Stimulated activated naive CD8-positive, alpha-beta T cell treated with anti-CD3 and anti-CD28 coated beads, Interleukin-15, Interleukin-2, amounts not matched to agents 100 U/mL and 50 U/mL, for 24 hours (primary cell): Measurements from ENCODE around the gene CIART.
"Not testable (repeated sequence)": the region's sequence is repeated elsewhere in the genome, so short reads cannot be mapped to it uniquely, and the experiment has no call there.

Source experiments
- ATAC-seq: fragments of 150-1000 bp; cut with Tn5 transposase; one replicate; pipeline ENCODE4 v1.10.0; 2021
- DNase-seq: peaks from one replicate; pipeline ENCODE4 v3.0.0; 2021

Gene CIART, protein sequence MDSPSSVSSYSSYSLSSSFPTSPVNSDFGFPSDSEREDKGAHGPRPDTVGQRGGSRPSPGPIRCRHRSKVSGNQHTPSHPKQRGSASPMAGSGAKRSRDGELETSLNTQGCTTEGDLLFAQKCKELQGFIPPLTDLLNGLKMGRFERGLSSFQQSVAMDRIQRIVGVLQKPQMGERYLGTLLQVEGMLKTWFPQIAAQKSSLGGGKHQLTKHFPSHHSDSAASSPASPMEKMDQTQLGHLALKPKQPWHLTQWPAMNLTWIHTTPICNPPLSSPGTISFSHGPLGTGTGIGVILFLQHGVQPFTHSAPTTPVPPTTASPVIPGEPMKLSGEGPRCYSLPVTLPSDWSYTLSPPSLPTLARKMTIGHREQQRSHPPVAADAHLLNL

DNA sequence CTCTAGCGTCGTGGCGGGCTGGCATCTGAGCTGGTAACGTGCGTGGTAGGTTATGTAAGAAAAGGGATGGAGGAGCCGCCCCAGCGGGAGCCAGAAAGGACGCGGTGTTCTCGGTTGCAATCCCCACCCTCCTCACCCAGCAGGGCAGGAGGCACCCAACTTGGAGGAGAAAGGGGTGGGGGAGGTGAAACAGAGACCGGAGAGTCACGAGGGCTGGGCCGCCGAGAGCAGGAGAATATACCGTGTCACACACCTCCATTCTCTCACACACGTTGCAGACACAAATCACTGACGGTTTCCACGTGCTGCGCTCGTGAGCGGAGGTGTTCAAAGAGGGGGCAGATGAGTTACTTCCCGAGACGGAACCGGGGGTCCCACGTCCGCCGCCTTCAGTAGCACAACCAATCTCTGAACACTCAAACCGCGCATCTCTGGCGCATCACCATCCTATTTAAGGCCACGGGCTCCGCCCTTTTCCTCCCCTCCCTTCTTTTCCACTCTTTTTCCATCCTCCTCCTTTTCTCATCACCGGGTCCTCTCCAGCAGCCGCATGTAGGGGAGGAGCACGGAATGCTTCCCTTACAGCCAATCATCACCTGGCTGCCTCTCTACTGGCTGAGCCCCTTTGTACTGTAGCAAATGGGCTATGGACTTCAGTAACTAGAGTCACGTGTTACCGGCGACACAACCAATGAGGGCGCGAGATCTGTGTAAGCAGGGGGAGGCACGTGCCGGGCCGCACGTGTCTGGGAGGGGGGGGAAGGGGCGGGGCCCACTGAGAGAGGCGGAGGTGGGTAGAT lies at the start of gene CIART:
Gene CIART (plus strand): TSS at position 797 of the 800 bp plus-strand sequence. CDS start 714 bp downstream, outside the sequence.
- peak; percentile 96 for ATAC-seq

DNA sequence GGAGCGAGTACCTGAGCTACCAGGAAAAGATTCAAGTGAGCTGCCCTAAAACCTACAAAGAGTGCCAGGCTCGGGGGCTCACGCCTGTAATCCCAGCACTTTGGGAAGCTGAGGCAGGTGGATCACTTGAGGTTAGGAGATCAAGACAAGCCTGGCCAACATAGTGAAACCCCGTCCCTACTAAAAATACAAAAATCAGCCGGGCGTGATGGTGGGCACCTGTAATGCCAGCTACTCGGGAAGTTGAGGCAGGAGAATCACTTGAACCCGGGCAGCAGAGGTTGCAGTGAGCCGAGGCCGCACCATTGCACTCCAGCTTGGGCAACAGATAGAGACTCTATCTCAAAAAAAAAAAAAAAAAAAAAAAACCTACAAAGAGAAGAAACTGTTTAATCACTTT lies 49.4 kb upstream of the CIART start:
- not testable (repeated sequence) for ATAC-seq, DNase-seq

More for the DNA sequence above, at the start of gene CIART:
- peak; percentile 75 for DNase-seq

DNA sequence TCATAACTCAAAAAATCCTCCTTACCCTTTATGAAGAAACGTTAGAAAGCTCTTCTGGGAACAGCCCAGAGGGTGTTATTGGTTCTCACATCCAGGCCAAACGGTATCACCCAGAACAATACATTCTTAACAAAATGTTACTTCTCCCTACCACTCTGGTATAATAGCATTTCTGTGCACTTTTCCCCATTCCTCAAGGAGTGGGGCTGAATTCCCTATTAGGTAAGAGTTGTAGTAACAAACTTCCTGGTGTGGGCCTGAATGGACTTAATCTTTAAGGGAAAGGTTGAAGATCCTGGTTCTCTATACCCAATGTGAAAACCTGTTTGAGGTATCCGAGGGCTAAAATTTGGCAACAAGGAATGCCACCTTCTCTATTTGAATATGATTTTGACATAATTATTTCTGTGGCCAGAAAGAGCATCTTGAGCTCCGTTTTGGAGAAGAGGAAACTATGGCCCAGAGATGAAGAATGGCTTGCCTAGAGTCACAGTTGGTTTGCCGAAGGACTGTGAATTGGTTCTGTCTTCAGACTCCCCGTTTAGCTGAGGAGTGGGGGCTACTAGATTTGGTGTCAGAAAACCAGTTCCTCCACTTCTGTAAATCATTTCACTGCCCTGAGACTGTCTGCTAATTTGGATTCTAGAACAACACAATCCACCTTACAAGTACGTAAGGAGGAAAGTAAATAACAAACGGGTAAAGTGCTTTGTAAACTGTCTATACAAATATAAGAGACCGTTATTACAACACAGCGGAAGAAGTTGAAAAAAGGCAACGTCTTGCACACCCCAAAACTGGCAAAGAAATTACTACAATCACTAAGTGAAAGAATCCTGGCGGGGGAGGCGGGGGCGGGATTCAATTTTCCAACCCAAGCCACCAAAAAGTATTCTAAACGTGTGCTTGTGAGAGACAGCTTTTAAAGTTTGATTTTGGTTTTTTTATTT lies 48.7 kb upstream of the CIART start:
- ATAC-seq (no peak), DNase-seq (no peak)

DNA sequence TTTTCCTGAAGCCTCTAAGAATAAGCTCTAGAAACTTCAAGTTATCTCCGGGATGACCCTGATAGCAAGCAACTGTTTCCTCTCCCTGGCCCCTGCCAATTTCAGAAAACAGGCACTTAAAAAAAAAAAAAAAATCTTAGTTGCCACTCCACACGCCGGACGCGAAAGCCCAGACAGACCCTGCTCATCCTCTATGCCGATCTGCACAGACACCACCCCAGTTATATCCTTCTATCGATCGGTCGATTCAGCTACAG lies 48.1 kb upstream of the CIART start:
- DNase-seq = no peak
- no peak for ATAC-seq

DNA sequence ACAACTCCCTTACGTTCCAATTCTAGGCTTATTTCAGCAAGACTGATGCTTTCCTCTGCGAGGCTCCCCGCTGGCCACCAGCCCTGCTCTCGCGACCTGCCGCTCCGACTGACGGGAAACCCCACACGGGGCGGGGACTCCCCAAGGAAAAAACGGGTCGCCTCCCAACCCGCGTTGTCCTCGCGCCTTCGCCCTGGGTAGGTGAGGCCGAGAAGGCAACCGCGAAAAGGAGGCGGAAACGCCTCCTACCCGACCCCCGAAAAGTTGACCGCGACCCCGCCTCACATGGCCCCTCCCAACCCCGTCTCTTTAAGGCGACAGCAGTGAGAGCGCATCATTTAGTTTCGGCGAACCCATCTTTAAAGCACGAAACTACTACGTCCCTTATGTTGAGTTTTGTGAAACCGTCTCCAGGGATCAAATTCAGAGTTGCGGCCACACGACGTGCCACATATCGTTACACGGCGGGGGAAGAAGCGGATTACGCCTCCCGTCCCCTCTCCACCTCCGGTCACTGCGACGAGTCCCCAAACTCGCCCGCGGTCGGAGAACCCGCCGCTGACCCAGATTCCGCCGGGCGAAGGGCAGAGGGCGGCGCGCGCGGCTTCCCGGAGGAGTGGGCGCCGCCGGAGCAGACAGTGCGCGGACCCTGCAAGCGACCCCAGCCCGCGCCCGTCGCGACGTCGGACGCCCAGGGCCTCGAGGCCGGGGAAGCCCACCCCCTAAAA lies 47.6 kb upstream of the CIART start:
- ATAC-seq (peak; percentile 76), DNase-seq (peak; percentile 93)

DNA sequence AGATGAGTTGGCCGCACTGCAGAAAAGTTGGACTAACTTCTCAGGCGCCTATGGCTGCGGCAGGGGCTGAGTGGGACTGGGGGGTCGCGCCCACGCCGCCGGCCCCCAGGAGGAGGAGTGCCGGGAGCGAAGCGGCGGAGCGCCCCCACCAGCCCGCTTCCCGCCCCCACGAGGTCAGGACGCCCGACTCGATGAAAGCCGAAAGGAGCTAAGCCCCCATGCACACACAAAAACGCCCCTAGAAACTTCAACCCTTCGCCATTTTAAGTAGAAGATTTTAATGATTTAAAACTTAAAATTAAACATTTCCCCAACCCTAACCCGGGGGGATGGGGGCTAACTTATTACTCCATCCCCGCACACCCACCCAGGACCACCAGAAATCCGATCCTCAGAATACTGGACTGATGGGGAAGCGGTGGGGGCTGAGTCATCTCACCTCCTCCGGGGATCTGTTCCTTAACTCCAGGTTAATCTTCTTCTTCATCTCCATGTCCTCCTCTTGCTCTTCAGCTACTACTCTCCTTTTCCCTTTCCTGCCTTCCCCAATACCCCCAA lies 47.0 kb upstream of the CIART start:
- DNase-seq (peak; percentile 49), ATAC-seq (no peak)

DNA sequence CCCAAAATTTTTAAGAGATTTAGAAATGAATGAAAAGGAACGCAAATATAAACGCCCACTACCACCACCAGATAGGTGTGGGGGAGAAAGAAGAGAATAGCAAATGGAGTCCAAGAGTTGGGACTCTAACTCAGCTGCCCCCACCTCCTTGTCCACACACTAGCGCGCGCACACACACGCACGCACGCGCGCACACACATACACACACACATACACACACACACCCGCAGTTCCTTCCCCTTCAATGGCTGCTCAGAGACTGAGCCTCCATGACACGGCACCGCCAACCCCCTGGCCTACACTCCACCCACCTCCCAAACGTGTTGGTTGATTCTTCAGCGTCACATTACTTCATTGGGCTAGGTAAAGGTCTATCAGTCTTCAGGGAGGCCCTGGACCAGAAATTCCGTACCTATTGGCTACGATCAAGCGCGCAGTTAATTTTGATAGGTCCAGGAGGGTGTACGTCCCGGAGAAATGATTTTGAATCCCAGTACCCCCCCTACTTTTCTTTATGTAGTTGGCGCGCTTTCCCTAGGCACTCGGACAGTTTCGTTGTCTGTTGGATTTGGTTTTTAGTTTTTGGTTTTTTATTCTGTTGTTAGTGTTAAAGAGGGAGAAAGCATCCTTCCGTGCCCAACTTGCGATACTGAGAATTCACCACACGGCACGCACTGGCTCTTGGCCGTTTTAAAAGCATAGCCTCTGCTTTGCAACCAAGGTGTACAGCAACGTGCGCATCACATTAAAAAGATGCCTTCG lies 46.3 kb upstream of the CIART start, which contains the start of gene ANP32E:
Gene ANP32E (minus strand): TSS at position 261 of the 762 bp plus-strand sequence. CDS start 326 bp downstream, outside the sequence.
- ATAC-seq = peak; percentile 92
- peak; percentile 89 for DNase-seq

DNA sequence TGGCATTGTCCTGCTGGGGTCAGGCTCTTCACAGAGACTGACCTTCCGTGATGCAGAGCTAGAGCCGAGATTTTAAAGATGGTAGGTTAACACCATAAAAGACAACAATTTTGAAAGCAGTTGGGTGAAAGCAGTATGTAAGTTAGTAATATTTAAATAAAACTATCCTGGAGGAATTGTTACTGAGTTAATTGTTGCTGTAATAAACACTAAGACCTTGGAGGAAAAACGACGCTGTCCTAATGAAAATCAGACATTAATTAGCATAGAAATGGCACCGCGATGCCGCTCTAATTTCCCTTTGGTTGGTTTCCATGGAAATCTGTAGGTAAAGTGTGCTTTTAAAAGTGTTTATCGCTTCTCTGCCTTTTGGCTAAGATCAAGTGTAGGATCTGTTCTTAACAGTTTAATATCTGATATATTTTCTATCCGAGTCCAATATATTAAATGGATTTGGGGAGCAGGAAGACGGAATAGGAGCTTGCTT lies 45.7 kb upstream of the CIART start:
- DNase-seq (no peak), ATAC-seq (no peak)

DNA sequence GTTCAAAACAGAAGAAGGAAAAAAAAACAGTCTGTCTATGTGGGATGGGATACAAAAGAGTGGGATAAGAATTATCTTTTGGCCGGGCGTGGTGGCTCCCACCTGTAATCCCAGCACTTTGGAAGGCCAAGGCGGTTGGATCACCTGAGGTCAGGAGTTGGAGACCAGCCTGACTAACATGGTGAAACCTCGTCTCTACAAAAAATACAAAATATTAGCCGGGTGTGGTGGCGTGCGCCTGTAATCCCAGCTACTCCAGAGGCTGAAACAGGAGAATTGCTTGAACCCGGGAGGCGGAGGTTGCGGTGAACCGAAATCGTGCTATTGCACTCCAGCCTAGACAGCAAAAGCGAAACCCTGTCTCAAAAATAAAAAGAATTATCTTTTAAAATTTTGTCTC lies 45.2 kb upstream of the CIART start:
- not testable (repeated sequence) for ATAC-seq, DNase-seq

DNA sequence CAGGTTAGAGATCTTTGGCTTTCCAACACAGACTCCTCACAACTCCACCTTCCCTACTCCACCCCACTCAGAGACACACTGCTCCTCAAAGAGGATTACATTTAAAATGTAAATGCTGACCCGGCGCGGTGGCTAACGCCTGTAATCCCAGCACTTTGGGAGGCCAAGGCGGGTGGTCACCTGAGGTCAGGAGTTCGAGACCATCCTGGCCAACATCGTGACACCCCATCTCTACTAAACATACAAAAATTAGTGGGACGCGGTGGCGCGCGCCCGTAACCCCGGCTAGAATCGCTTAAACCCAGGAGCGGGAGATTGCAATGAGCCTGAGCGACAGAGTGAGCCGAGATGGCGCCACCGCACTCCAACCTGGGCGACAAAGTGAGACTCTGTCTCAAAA lies 44.6 kb upstream of the CIART start:
- DNase-seq (no peak), ATAC-seq (no peak)

DNA sequence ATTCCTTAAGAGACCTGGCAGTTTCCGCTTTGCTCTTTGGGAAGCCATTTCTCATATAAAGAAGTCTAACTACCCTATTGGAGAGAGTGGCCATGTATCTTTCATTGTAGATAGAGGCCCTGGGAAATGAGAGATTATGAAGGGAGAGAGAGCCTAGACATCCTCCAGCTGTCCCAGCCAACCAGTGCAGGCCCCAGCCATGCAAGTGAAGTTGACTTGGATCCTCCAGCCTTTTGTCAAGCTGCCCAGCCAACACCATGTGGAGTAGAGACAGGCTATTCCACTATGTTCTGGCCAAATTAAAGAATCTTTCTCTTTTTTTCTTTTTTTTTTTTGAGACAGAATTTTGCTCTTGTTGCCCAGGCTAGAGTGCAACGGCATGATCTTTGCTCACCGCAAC lies 39.4 kb upstream of the CIART start:
- DNase-seq (no peak), ATAC-seq (no peak)

DNA sequence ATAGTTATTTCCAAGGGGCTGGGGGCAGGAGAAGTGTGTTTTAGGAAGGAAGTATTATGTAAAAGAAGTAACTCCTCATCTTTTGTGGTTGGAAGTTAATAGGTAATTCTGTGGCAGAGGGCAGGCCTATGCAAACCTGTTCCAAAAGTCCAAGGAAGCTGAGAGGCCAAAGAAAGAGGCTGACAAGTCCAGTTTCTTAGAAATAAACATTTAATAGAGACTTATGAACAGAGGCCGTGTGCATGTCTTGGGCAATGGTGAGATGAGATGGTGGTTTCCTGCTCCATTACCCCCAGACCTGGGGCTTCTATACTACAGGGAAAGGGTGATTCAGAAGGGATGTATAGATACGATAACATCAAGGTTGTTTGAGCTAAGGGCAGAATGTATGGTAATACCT lies 32.4 kb upstream of the CIART start:
- no peak for ATAC-seq

DNA sequence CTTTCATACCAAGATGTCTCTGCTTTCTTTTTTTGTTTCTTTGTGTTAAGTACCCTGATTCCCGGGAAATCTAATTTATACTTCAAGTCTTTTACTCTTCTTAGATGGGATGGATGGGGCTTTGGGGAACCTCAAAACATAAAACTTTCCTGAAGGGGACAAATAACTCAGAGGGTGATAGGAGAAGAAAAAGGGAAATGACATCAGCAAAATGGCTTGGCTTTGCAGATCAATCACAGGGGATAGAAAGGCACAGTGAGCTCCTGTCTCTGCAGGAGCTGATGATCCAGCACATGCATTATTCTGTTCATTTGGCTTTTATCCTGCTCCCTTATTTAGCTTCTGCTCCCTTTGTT lies 26.2 kb upstream of the CIART start:
- ATAC-seq (no peak), DNase-seq (no peak)

More for the DNA sequence above, 32.4 kb upstream of the CIART start:
- no peak for DNase-seq

DNA sequence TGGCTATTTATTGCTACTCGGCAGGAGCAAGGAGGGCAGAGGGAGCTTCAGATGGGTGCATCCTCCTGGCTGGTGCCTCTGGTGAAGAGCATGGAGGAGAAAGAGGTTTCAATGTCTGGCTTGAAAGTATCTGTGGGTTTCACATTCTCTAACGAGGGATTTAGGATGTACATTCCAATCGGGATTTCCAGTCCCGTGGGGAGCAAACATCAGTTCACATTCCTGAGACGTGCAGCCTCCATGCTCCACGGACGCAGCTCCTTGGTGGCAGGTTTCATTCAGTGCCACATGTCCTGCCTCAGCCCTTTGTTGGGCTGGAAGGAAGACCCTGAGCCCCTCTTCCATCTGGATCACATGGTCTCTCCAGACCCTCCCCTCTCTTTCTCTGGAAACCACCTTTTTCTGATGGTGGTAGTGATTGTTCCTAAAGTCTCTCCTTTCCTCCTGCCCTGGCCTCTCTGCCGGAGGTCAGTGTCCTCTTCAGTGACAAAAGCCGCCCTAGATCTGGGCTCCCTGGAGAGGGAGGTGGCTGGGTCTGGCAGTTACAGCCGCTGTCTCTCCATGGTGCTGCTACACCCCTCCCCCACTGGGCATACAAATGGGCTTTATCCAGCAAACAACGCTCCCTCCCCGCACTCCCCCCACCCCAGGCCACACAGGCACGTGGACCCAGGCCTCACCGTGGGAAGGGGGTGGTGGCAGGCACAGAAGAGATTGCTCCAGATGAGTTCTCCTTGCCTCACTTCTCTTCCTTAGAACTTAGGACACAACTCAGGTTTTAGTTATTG lies 25.6 kb upstream of the CIART start:
- no peak for ATAC-seq

DNA sequence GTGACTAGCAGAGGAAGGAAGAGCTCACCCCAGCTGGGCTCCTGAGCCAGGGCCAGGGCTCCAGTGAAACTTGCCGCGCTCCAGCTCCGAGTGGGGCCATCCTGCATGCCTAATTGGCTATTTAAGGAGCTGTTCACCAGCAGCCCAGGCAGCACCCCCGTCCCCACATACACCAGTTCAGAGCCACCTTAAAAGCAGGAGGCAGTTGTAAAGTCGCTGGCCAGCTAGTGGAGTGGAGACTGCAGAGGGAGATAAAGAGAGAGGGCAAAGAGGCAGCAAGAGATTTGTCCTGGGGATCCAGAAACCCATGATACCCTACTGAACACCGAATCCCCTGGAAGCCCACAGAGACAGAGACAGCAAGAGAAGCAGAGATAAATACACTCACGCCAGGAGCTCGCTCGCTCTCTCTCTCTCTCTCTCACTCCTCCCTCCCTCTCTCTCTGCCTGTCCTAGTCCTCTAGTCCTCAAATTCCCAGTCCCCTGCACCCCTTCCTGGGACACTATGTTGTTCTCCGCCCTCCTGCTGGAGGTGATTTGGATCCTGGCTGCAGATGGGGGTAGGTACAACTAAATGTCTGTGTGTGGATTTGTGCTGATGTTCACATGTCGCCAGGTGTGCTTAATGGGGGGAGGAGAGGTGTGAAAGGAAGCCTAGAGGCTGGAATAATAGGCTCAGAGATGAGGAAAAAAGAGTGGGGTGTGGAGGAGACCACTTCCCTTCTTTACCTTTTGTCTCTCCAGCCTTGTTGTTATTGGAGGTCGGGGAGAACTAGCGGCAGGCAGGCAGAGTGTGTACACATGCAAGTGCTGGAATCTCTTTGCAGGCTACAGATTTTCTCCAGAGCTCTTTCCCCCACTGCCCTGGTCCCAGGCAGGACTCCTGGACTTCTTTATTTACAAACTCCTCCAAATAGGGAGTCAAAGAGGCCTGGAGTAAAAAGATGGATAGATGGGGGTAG lies 24.4 kb upstream of the CIART start, which contains the start of gene CA14:
Gene CA14 (plus strand): TSS at position 151 of the 962 bp plus-strand sequence. CDS start 355 bp downstream, at position 506.
- no peak for ATAC-seq
- DNase-seq = no peak

More for the DNA sequence above, 25.6 kb upstream of the CIART start:
- DNase-seq = no peak

DNA sequence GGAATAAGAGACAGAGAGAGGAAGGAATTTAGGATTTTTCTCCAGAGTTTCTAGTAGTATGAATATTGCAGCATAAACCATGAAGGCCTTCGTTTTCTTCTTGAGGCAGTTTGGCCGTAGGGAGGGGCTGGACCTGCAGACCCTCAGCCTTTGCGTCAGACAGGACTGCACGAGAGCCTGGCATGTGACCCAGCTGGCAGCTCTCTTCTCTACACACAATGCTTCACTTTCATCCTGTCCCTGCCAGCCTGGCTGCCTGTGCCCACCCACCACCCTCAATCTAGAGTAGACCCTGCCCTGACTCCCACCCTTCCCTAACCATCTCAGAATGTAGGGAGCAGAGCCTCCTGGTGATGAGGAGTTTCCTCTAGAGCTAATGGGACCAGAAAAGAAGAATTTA lies 23.1 kb upstream of the CIART start:
- no peak for ATAC-seq
- DNase-seq = no peak

DNA sequence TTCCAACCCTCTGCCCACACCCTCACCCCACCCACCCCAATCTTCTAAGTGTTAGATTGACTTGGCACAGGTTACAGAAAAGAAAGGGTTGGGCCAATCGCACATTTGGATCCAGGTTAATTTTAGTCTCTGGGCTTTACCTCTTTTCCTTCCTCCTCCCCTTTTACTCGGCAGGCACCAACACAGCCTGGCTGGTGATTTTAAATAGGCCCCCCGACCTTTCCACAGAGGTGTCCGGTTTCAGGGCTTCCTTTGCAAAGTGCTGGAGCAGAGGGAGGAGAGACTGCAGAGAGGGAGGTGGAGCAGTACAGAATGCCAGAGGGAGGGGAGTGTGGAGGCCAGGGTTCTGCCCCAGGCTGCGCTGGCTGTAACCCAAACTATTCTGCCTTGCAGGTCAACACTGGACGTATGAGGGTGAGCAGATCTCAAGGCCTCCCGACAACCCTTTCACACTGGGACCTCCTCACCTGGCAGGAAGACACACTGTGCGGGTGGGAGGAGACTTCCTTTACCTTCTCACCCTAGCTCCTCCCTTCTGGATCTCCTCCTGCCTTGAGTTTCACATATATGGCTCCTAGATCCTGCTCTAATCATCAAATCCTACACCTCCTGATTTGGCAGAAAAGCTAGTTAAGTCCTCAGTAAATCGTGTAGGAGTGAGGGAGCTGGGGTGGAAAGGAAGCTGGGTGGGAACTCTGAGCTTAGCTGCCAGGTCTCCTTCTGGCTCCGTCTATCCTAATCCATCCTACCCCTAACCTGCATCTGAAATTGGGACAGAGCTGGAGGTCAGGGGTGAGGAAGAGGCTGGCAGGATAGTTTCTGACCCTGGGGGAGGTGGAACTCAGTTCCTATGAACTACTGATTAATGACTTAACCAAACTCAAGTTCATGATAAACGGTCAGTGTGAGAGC lies 22.3 kb upstream of the CIART start:
- DNase-seq (no peak), ATAC-seq (no peak)
